HepG2 (cell line): ENCODE results near the gene TTBK1. TPM values are rescaled to one million over a fixed set of nuclear protein-coding genes. Genes with fewer than 3 reads are reported as not detected.

ENCODE experiments used
- HDAC6 ChIP-seq: fragments of 200-600 bp; sonication (generic); IDR thresholded peaks from 2 replicates; pipeline ENCODE4 v1.7.0; 2017; ENCODE audit warnings: mild to moderate bottlenecking, antibody characterized with exemption, low read length, low read depth
- KLF6 ChIP-seq: IDR thresholded peaks from 2 replicates; pipeline ENCODE4 v1.8.0; 2016; ENCODE audit warnings: missing biosample characterization, missing genetic modification reagents
- MAFK ChIP-seq, 2 experiments: IDR thresholded peaks in 1 of 2; conservative IDR thresholded peaks in 1 of 2; 2 replicates each; pipeline ENCODE4 v1.6.1; 2011; ENCODE audit warnings: improper control_type of control experiment in 2 of 2, low read length in 2 of 2
- MBNL3 ChIP-seq: fragments of 250-450 bp; sonication (Bioruptor Pico); conservative IDR thresholded peaks from 2 replicates; pipeline ENCODE4 v1.8.0; 2022; ENCODE audit warnings: mild to moderate bottlenecking, inconsistent platforms
- MIXL1 ChIP-seq: IDR thresholded peaks from 2 replicates; pipeline ENCODE4 v1.6.1; 2016
- ZFP90 ChIP-seq: sonication (generic); formaldehyde crosslinking; IDR thresholded peaks from 2 replicates; pipeline ENCODE4 v1.8.0; 2022; ENCODE audit warnings: missing genetic modification reagents, mild to moderate bottlenecking, inconsistent platforms, borderline replicate concordance
- ZNF207 ChIP-seq: fragments of 450-650 bp; IDR thresholded peaks from 2 replicates; pipeline ENCODE4 v1.6.1; 2016; ENCODE audit warnings: antibody characterized with exemption, borderline replicate concordance
- ZNF230 ChIP-seq: sonication (generic); formaldehyde crosslinking; IDR thresholded peaks from 2 replicates; pipeline ENCODE4 v1.4.0; 2020; ENCODE audit warnings: mild to moderate bottlenecking, missing genetic modification reagents
- ZNF275 ChIP-seq: sonication (generic); formaldehyde crosslinking; IDR thresholded peaks from 2 replicates; pipeline ENCODE4 v1.8.0; 2022; ENCODE audit warnings: missing genetic modification reagents, mild to moderate bottlenecking, inconsistent platforms, borderline replicate concordance
- ZNF296 ChIP-seq: sonication (generic); formaldehyde crosslinking; conservative IDR thresholded peaks from 2 replicates; pipeline ENCODE4 v1.5.0; 2020; ENCODE audit warnings: mild to moderate bottlenecking, missing genetic modification reagents
- ZNF30 ChIP-seq: sonication (generic); formaldehyde crosslinking; IDR thresholded peaks from 2 replicates; pipeline ENCODE4 v1.5.0; 2020; ENCODE audit warnings: mild to moderate bottlenecking, missing genetic modification reagents
- polyA plus RNA-seq, 8 experiments: library from polyadenylated mRNA; depleted of rRNA in 3 of 8; stranded (reverse) in 7 of 8; unstranded in 1 of 8; fragments of >200 nt; fragmentation: Illumina TruSeq in 4 of 8; extraction: Trizol in 4 of 8; gene quantifications; 2 replicates each; pipeline versions ENCODE4 v1.2.1 to v1.2.3, GENCODE V29; 2011 to 2016; ENCODE audit warnings: low read depth in 4 of 8, missing spikeins in 1 of 8, mixed read lengths in 1 of 8; ENCODE audit not compliant: insufficient read depth in 1 of 8
- total RNA-seq, 5 experiments: library from RNA; depleted of rRNA; stranded (reverse); fragments of >200 nt; fragmentation: Illumina TruSeq; extraction: Trizol; gene quantifications; 2 replicates each; pipeline ENCODE4 v1.2.3, GENCODE V29; 2016; ENCODE audit warnings: low read depth in 1 of 5
- TF ChIP-seq, protein P1 (sequence below), 2 experiments: IDR thresholded peaks; 2 replicates each; pipeline ENCODE4 v1.6.1; 2011 to 2012; ENCODE audit warnings: low read length in 2 of 2, borderline replicate concordance in 1 of 2, low read depth in 1 of 2, mild to moderate bottlenecking in 1 of 2, moderate library complexity in 1 of 2
- TF ChIP-seq, protein P2 (sequence below): sonication (generic); formaldehyde crosslinking; IDR thresholded peaks from 2 replicates; pipeline ENCODE4 v1.5.0; 2020; ENCODE audit warnings: mild to moderate bottlenecking, missing genetic modification reagents, borderline replicate concordance

Gene TTBK1
- total and polyA plus RNA-seq, 2 of the 13 experiments (the other 11 are each of a cell fraction or from before 2014, with no cell fraction given): 0.24 to 0.33 TPM

GRCh38 chr6:43247114-43247999 lies 4.1 kb downstream of the TTBK1 start (continued):
- TF ChIP-seq, protein P1, sequence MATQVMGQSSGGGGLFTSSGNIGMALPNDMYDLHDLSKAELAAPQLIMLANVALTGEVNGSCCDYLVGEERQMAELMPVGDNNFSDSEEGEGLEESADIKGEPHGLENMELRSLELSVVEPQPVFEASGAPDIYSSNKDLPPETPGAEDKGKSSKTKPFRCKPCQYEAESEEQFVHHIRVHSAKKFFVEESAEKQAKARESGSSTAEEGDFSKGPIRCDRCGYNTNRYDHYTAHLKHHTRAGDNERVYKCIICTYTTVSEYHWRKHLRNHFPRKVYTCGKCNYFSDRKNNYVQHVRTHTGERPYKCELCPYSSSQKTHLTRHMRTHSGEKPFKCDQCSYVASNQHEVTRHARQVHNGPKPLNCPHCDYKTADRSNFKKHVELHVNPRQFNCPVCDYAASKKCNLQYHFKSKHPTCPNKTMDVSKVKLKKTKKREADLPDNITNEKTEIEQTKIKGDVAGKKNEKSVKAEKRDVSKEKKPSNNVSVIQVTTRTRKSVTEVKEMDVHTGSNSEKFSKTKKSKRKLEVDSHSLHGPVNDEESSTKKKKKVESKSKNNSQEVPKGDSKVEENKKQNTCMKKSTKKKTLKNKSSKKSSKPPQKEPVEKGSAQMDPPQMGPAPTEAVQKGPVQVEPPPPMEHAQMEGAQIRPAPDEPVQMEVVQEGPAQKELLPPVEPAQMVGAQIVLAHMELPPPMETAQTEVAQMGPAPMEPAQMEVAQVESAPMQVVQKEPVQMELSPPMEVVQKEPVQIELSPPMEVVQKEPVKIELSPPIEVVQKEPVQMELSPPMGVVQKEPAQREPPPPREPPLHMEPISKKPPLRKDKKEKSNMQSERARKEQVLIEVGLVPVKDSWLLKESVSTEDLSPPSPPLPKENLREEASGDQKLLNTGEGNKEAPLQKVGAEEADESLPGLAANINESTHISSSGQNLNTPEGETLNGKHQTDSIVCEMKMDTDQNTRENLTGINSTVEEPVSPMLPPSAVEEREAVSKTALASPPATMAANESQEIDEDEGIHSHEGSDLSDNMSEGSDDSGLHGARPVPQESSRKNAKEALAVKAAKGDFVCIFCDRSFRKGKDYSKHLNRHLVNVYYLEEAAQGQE (IDR thresholded peaks at IDR 0.05; ENCODE audit: borderline replicate concordance in 1 of 2, low read depth in 1 of 2, low read length in 2 of 2): no peak
- TF ChIP-seq ZNF230 (CRISPR knock-in tag) (no peak), HDAC6 (no peak), KLF6 (no peak), MBNL3 (CRISPR knock-in tag) (no peak), ZNF207 (no peak), MAFK (conservative IDR thresholded peaks at IDR 0.05 in 1 of 2, IDR thresholded peaks at IDR 0.05 in 1 of 2; ENCODE audit: low read length in 2 of 2) (no peak), ZNF275 (CRISPR knock-in tag) (no peak; the same call in 1 of the 2 replicates), ZNF296 (CRISPR knock-in tag) (0 out of 2 replicates have a peak, but pooled peaks have one; percentile 89), MIXL1 (CRISPR knock-in tag) (no peak), ZNF30 (CRISPR knock-in tag) (no peak), ZFP90 (no peak)
- TF ChIP-seq, protein P2, sequence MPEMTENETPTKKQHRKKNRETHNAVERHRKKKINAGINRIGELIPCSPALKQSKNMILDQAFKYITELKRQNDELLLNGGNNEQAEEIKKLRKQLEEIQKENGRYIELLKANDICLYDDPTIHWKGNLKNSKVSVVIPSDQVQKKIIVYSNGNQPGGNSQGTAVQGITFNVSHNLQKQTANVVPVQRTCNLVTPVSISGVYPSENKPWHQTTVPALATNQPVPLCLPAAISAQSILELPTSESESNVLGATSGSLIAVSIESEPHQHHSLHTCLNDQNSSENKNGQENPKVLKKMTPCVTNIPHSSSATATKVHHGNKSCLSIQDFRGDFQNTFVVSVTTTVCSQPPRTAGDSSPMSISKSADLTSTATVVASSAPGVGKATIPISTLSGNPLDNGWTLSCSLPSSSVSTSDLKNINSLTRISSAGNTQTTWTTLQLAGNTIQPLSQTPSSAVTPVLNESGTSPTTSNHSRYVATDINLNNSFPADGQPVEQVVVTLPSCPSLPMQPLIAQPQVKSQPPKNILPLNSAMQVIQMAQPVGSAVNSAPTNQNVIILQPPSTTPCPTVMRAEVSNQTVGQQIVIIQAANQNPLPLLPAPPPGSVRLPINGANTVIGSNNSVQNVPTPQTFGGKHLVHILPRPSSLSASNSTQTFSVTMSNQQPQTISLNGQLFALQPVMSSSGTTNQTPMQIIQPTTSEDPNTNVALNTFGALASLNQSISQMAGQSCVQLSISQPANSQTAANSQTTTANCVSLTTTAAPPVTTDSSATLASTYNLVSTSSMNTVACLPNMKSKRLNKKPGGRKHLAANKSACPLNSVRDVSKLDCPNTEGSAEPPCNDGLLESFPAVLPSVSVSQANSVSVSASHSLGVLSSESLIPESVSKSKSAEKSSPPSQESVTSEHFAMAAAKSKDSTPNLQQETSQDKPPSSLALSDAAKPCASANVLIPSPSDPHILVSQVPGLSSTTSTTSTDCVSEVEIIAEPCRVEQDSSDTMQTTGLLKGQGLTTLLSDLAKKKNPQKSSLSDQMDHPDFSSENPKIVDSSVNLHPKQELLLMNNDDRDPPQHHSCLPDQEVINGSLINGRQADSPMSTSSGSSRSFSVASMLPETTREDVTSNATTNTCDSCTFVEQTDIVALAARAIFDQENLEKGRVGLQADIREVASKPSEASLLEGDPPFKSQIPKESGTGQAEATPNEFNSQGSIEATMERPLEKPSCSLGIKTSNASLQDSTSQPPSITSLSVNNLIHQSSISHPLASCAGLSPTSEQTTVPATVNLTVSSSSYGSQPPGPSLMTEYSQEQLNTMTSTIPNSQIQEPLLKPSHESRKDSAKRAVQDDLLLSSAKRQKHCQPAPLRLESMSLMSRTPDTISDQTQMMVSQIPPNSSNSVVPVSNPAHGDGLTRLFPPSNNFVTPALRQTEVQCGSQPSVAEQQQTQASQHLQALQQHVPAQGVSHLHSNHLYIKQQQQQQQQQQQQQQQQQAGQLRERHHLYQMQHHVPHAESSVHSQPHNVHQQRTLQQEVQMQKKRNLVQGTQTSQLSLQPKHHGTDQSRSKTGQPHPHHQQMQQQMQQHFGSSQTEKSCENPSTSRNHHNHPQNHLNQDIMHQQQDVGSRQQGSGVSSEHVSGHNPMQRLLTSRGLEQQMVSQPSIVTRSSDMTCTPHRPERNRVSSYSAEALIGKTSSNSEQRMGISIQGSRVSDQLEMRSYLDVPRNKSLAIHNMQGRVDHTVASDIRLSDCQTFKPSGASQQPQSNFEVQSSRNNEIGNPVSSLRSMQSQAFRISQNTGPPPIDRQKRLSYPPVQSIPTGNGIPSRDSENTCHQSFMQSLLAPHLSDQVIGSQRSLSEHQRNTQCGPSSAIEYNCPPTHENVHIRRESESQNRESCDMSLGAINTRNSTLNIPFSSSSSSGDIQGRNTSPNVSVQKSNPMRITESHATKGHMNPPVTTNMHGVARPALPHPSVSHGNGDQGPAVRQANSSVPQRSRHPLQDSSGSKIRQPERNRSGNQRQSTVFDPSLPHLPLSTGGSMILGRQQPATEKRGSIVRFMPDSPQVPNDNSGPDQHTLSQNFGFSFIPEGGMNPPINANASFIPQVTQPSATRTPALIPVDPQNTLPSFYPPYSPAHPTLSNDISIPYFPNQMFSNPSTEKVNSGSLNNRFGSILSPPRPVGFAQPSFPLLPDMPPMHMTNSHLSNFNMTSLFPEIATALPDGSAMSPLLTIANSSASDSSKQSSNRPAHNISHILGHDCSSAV (CRISPR knock-in tag): no peak
